Cardiac muscle cell (in vitro differentiated cells and primary cell): ENCODE data around the gene CEBPG. TPM values are rescaled to one million over a fixed set of nuclear protein-coding genes. Genes with fewer than 3 reads are reported as not detected.

Experiments used
- DNase-seq, 2 donors: peaks; one replicate each; pipeline versions ENCODE4 v3.0.0 to v3.0.0-alpha.2; 2010 to 2017; ENCODE audit warnings: low read depth in 1 of 2, low spot score in 1 of 2
- H3K27ac ChIP-seq: fragments of 200-600 bp; sonication (generic); 2 replicates; pipeline ENCODE4 v1.5.1; 2016
- H3K27me3 ChIP-seq: fragments of 200-600 bp; sonication (generic); 2 replicates; pipeline ENCODE4 v1.6.0; 2016; ENCODE audit warnings: control low read depth
- H3K36me3 ChIP-seq: fragments of 200-600 bp; sonication (generic); 2 replicates; pipeline ENCODE4 v1.5.1; 2016; ENCODE audit warnings: control low read depth
- H3K4me1 ChIP-seq: fragments of 200-600 bp; sonication (generic); 2 replicates; pipeline ENCODE4 v1.8.1; 2017; ENCODE audit warnings: low read depth, mild to moderate bottlenecking, mixed run types
- H3K4me3 ChIP-seq: fragments of 200-600 bp; sonication (generic); 2 replicates; pipeline ENCODE4 v1.5.1; 2016; ENCODE audit warnings: mild to moderate bottlenecking
- H3K9me3 ChIP-seq: fragments of 200-600 bp; sonication (generic); 2 replicates; pipeline ENCODE4 v1.5.1; 2017; ENCODE audit warnings: low read depth, mild to moderate bottlenecking, control low read depth
- polyA plus RNA-seq: library from polyadenylated mRNA; unstranded; fragments of >200 nt; fragmentation: Nextera tagmentation; extraction: Ambion mirVana; gene quantifications from 2 replicates; pipeline ENCODE4 v1.2.1, GENCODE V29; 2016
- total RNA-seq: library from RNA; depleted of rRNA; stranded (reverse); fragments of >200 nt; gene quantifications from 2 replicates; pipeline ENCODE4 v1.2.3, GENCODE V29; 2016
- TF ChIP-seq, protein P1 (sequence below): IDR thresholded peaks from 2 replicates; pipeline ENCODE4 v1.5.1; 2012; ENCODE audit warnings: low read depth, mild to moderate bottlenecking, low read length

The CEBPG gene
- total and polyA plus RNA-seq, 2 experiments from 2014 or later = 17.4 to 21.1 TPM

DNA sequence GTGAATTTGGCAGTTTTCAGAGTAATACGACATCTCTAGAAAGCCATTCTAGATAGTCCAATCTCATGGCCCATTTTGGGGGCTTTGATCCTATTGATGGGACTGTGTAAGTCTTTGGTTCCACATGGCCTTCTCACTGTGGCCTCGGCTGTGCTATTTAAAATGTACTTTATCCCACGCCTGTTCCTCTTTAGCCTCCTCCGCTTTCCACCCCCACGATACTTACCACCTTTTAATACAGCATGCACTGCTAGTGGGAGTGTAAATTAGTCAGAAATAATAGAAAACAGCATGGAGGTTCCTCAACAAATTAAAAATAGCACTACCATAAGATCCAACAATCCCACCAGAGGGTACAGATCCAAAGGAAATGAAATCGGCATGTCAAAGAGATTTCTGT is 28.3 kb upstream of the CEBPG start:
- Histone ChIP-seq H3K4me3 (no peak overlapping the region), H3K9me3 (no peaks in the 10 kb centered on the region), H3K4me1 (no peaks in the 10 kb centered on the region), H3K27ac (no peak overlapping the region), H3K36me3 (no peaks in the 10 kb centered on the region), H3K27me3 (peaks cover 33% of the 10 kb centered on the region)
- TF ChIP-seq, protein P1, sequence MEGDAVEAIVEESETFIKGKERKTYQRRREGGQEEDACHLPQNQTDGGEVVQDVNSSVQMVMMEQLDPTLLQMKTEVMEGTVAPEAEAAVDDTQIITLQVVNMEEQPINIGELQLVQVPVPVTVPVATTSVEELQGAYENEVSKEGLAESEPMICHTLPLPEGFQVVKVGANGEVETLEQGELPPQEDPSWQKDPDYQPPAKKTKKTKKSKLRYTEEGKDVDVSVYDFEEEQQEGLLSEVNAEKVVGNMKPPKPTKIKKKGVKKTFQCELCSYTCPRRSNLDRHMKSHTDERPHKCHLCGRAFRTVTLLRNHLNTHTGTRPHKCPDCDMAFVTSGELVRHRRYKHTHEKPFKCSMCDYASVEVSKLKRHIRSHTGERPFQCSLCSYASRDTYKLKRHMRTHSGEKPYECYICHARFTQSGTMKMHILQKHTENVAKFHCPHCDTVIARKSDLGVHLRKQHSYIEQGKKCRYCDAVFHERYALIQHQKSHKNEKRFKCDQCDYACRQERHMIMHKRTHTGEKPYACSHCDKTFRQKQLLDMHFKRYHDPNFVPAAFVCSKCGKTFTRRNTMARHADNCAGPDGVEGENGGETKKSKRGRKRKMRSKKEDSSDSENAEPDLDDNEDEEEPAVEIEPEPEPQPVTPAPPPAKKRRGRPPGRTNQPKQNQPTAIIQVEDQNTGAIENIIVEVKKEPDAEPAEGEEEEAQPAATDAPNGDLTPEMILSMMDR = no peak
- no peak for DNase-seq

DNA sequence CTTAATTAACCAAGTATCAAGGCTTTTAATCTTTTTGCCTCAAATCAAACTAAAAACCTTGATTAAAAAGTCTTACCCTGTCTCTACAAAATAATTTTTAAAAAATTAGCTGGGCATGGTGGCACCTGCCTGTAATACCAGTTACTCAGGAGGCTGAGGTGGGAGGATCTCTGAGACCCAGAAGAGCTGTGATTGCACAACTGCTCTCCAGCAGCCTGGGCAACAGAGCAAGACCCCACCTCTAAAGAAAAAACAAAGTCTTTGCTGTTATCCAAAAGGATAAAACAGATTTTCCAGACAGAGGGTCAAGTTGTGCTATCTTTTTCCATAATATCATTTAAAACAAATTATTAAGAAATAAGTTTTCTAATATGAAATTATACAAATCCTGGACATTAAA is 26.8 kb upstream of the CEBPG start:
- Histone ChIP-seq H3K36me3 (no peaks in the 10 kb centered on the region), H3K27me3 (peaks cover 22% of the 10 kb centered on the region), H3K4me1 (no peaks in the 10 kb centered on the region), H3K9me3 (no peaks in the 10 kb centered on the region), H3K27ac (no peak overlapping the region), H3K4me3 (no peak overlapping the region)
- TF ChIP-seq, protein P1 = no peak
- no peak for DNase-seq

DNA sequence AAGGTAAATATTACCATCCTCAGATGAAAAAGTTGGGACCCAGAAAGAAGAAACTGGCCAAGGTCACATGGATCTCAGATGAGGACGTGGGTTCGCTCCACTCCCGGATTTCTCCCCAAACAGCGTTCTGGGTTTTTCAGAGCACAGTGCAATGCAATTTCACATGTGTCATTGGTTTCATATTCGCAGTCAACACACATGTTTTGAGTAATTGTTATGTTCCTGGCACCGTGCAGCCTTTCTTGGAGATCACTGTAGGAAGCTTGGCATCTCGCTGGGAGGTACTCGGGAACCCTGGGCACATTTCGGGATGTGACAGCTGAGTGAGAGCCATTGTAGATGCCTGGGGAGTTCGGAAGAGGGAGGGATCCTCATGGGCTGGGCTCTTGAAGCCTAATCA is 26.2 kb upstream of the CEBPG start:
- TF ChIP-seq, protein P1 = no peak
- H3K4me3 ChIP-seq = no peak overlapping the region
- no peaks in the 10 kb centered on the region for H3K36me3 ChIP-seq
- H3K9me3 ChIP-seq = no peaks in the 10 kb centered on the region
- H3K4me1 ChIP-seq = no peaks in the 10 kb centered on the region
- DNase-seq = no peak
- no peak overlapping the region for H3K27ac ChIP-seq
- H3K27me3 ChIP-seq = peaks cover 22% of the 10 kb centered on the region

DNA sequence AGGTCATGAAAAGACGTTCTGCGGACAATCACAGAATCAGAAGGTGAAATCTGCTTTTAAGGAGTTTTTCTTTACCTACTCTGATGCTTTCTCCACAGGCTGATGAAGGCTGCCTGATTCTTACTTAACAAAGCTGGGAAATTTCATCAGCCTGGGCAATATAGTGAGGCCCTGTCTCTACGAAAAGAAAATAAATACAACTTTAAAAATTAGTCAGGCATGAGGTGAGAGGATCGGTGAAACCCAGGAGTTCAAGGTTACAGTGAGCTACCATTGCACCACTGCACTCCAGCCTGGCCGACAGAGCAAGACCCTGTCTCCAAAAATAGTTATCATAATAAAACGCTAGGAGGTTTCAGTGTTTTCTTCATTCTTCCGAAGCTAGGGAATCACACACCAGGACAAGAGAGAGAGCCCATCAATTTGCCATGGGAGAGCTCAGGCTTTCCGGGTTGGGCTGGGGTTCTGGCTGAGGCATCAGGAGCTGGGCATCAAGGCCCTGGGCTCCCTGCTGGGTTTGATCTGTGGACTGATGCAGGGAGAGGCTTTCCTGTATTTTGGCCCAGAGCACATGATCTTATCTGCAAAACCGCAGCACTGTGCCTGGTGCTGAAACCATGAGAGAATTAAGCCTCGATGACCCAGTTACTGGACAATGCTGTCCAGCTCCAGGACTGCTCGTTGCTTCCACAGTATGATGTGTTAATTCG is 25.1 kb upstream of the CEBPG start:
- Histone ChIP-seq H3K27ac (no peak overlapping the region), H3K9me3 (no peaks in the 10 kb centered on the region), H3K27me3 (peaks cover 16% of the 10 kb centered on the region), H3K36me3 (no peaks in the 10 kb centered on the region), H3K4me3 (no peak overlapping the region), H3K4me1 (no peaks in the 10 kb centered on the region)
- TF ChIP-seq, protein P1 = no peak
- peak in 1 of 2 donors; percentile 38 for DNase-seq

DNA sequence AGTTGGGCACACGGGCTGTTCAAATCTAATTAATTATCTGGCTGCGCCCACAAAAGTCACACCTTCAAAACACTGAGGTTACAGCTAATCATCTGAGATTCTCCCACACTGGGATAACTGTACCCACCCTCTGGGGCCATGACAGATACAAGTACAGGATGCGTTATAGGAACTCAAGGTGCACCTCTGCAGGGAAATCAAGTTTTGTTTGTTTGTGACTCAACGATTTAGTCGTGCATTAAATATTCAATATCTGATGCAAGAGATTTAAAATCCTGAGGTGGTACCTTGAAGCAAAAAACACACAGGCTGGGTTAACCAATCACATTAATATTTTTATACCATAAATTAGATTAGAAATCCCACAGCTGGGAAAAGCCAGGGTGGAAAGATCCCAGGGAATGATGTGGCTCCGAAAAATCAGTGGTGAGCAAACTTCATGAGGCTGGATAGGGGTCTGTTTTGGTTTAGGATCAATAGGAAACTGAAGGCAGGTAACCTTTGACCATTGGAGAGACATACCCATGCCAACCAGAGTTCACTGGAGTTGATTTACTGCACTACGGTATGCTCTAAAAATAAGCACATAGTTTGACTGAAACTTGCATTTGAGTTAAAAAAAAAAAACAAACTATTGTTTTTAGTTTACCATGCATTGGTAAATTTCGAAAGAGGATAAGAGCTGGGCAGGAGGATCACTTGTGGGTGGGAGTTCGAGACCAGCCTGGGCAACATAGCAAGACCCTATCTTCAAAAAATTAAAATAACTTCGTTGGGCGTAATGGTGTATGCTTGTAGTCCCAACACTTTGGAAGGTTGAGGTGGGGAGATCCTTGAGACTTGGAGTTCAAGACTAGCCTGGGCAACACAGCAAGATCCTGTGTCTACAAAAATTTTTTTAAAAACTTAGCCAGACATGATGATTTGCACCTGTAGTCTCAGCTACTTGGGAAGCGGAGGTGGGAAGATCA is 23.9 kb upstream of the CEBPG start:
- Histone ChIP-seq H3K27me3 (peaks cover 15% of the 10 kb centered on the region), H3K27ac (no peak overlapping the region), H3K4me1 (no peaks in the 10 kb centered on the region), H3K9me3 (no peaks in the 10 kb centered on the region), H3K4me3 (no peak overlapping the region), H3K36me3 (no peaks in the 10 kb centered on the region)
- no peak for DNase-seq
- TF ChIP-seq, protein P1 = no peak
